ENCODE results near the gene TAF1B. TPM values are rescaled to one million over a fixed set of nuclear protein-coding genes. Genes with fewer than 3 reads are reported as not detected.

Gene TAF1B
- 19.5 to 38.1 TPM (median 25.2 TPM) in 5 replicates for total RNA-seq (2022; extraction: Qiagen RNA extraction; ENCODE audit: low read depth)

GRCh38 chr2:9843229-9844035, at the start of gene TAF1B:
Gene TAF1B, plus strand, starts transcription at chr2:9843474. Its CDS starts 68 bp downstream, at chr2:9843542.

GRCh38 chr2:9951522-9952285, 108.4 kb downstream of the TAF1B start, which contains the start of gene GRHL1:
Gene GRHL1, plus strand, starts transcription at chr2:9951693. Its CDS starts 141 bp downstream, at chr2:9951834.

Other genes with a start within 250 kb of the TAF1B start
- gene YWHAQ, start 212.5 kb upstream of the TAF1B start, total RNA-seq (2022; extraction: Qiagen RNA extraction; ENCODE audit: low read depth) = 749 to 855 TPM (median 799 TPM) in 5 replicates
- gene GRHL1, start 108.2 kb downstream of the TAF1B start, total RNA-seq (2022; extraction: Qiagen RNA extraction; ENCODE audit: low read depth) = 0.65 to 1.4 TPM (median 0.85 TPM) in 5 replicates
- gene KLF11, start 200.1 kb downstream of the TAF1B start, total RNA-seq (2022; extraction: Qiagen RNA extraction; ENCODE audit: low read depth) = 2.6 to 4.6 TPM (median 3.8 TPM) in 5 replicates
- 1.2 to 1.5 TPM (median 1.3 TPM) in 5 replicates for gene CYS1, start 236.9 kb downstream of the TAF1B start, total RNA-seq (2022; extraction: Qiagen RNA extraction; ENCODE audit: low read depth)

Data from A549 treated with GW870086 at 1 μM for 4 hours (cell line).